HFF-Myc (cell line): ENCODE data around the gene TDRD12.
"Not testable (repeated sequence)": the region's sequence is repeated elsewhere in the genome, so short reads cannot be mapped to it uniquely, and the experiment has no call there.

Experiments
- DNase-seq: peaks from one replicate; pipeline ENCODE4 v3.0.0-alpha.2; 2011; ENCODE audit warnings: low read depth; ENCODE audit errors: extremely low read depth
- H3K4me3 ChIP-seq: replicated peaks from 2 replicates; pipeline ENCODE4 v1.5.1; 2011; ENCODE audit warnings: low read depth, mild to moderate bottlenecking, control low read depth, low read length
- TF ChIP-seq, protein P1 (sequence below): IDR thresholded peaks from 2 replicates; pipeline ENCODE4 v1.5.1; 2012; ENCODE audit warnings: mild to moderate bottlenecking, low read depth, low read length, control low read depth; ENCODE audit errors: missing control alignments

Gene TDRD12

DNA sequence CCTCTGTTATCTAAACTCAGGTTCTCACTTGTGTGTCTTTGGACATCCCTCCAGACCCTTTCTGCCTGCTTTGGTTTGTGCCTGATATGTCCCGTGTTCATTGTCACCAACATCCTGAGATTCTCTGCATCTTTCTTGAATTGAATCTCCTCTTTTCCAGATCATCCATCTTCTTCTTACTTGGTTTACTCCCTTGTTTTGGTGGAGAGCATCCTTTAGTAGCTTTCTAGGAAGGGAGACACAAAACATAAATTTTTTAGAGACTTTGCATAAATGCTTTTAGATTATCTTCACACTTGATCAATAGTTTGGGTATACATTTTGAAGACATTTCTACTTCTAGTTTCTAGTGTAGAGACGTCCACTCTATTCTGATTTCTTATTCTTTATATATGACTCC is 61.7 kb downstream of the TDRD12 start:
- TF ChIP-seq, protein P1, sequence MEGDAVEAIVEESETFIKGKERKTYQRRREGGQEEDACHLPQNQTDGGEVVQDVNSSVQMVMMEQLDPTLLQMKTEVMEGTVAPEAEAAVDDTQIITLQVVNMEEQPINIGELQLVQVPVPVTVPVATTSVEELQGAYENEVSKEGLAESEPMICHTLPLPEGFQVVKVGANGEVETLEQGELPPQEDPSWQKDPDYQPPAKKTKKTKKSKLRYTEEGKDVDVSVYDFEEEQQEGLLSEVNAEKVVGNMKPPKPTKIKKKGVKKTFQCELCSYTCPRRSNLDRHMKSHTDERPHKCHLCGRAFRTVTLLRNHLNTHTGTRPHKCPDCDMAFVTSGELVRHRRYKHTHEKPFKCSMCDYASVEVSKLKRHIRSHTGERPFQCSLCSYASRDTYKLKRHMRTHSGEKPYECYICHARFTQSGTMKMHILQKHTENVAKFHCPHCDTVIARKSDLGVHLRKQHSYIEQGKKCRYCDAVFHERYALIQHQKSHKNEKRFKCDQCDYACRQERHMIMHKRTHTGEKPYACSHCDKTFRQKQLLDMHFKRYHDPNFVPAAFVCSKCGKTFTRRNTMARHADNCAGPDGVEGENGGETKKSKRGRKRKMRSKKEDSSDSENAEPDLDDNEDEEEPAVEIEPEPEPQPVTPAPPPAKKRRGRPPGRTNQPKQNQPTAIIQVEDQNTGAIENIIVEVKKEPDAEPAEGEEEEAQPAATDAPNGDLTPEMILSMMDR, result no peak
- no peak overlapping the region for H3K4me3 ChIP-seq
- DNase-seq, result no peak

GRCh38 chr19:32782089-32782488 is 62.5 kb downstream of the TDRD12 start:
- not testable (repeated sequence) for DNase-seq, H3K4me3 ChIP-seq

DNA sequence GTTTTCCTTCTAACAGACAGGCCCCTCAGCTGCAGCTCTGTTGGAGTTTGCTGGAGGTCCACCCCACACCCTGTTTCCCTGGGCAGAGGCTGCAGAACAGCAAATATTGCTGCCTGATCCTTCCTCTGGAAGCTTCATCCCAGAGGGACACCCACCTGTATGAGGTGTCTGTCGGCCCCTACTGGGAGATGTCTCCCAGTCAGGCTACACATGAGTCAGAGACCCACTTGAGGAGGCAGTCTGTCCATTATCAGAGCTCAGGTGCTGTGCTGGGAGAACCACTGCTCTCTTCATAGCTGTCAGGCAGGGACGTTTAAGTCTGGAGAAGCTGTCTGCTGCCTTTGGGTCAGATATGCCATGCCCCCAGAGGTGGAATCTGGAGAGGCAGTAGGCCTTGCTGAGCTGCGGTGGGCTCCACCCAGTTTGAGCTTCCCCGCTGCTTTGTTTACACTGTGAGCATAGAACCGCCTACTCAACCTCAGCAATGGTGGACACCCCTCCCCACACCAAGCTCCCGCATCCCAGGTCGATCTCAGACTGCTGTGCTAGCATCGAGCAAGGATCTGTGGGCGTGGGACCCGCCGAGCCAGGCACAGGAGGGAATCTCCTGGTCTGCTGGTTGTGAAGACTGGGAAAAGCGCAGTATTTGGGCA is 67.7 kb downstream of the TDRD12 start:
- not testable (repeated sequence) for H3K4me3 ChIP-seq

DNA sequence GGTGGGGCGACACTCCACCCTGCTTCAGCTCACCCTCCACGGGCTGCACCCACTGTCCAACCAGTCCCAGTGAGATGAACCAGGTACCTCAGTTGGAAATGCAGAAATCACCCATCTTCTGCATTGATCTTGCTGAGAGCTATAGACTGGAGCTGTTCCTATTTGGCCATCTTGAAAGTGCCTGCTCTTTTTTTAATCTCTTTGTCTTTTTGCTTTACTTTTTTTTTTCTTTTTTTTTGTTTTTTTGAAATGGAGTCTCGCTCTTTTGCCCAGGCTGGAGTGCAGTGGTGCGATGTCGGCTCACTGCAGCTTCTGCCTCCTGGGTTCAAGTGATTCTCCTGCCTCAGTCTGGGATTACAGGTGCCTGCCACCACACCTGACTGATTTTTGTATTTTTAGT is 68.3 kb downstream of the TDRD12 start:
- not testable (repeated sequence) for DNase-seq, H3K4me3 ChIP-seq

More for the DNA sequence above, 67.7 kb downstream of the TDRD12 start:
- not testable (repeated sequence) for DNase-seq

DNA sequence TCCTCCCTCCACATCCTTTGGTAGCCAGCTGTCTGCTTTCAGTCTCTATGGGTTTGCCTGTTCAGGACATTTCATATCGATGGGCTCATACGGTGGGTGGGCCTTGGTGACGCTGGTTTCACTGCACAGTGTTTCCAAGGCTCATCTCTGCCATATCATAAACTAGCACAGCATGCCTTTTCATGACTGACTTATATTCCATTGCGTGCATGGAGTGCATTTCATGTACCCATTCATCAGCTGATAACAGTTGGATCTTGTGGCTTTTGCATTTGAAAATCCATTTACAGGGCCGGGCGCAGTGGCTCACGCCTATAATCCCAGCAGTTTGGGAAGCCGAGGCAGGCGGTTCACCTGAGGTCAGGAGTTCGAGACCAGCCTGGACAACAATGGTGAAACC is 69.9 kb downstream of the TDRD12 start:
- DNase-seq, result no peak
- H3K4me3 ChIP-seq, result no peak overlapping the region
- TF ChIP-seq, protein P1, result no peak

DNA sequence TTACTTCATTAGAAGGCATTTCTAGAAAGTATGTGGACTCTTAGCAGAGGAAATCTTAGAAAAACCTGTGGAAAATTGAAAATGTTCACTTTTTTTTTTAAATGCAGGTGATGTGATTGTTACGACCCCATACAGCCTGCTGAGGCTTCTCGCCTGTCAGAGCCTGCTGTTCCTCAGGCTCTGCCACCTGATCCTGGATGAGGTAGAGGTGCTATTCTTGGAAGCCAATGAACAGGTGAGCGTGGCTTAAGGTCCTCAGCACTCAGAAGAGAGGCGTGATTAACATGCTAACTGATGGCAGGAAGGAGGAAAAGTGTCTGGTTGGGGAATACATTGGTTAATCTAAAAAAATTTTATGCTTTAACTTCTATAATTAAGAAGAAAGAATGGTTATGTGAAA is 78.6 kb downstream of the TDRD12 start:
- no peak overlapping the region for H3K4me3 ChIP-seq
- TF ChIP-seq, protein P1, result no peak
- DNase-seq, result no peak

DNA sequence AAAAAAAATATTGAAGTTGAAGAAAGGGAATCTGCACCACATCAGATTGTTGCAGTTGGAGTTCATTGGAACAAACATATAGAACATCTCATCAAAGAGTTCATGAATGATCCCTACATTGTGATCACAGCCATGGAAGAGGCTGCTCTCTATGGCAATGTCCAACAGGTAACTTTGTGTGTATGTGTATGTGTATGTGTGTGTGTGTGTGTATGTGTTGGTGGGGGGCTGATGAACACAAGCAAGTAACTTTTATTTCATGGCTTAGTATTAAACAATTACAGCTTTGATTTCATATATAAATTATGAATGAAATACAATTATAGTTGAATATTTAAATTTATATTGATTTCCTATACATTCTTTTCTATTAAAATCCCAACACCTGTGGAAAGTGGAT is 80.6 kb downstream of the TDRD12 start:
- DNase-seq, result no peak
- H3K4me3 ChIP-seq, result no peak overlapping the region

DNA sequence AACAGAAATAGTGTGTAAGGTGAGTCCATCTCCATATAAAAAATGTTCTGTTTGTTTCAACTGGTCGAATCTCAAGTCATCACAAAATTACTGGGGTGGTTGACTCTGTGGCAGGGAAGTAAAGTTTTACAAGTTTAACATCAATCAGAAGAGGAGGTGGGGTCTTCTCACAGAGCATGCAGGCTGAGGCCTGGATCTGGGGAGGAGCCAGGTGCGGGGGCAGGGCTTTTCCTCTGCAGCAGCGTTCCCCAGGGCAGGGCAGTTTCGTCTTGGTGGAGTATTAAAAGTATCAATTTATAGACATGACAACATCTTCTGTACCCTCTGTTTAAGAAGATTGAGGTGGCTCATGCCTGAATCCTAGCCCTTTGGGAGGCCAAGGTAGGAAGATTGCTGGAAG is 81.2 kb downstream of the TDRD12 start:
- TF ChIP-seq, protein P1, result no peak
- no peak overlapping the region for H3K4me3 ChIP-seq
- no peak for DNase-seq

More for the DNA sequence above, 80.6 kb downstream of the TDRD12 start:
- TF ChIP-seq, protein P1, result no peak
